SK-N-MC (cell line): ENCODE data around the gene ZNF394.
A peak's percentile ranks its signal among the peaks of the same experiment; 100 is the strongest.

ENCODE experiments used
- DNase-seq: peaks from one replicate; pipeline ENCODE4 v3.0.0-alpha.2; 2011; ENCODE audit warnings: low read depth, low spot score
- H3K27ac ChIP-seq: fragments of 200-600 bp; sonication (generic); 2 replicates; pipeline ENCODE4 v1.5.1; 2016; ENCODE audit warnings: mixed run types
- H3K36me3 ChIP-seq: fragments of 200-600 bp; sonication (generic); 2 replicates; pipeline ENCODE4 v1.6.1; 2017; ENCODE audit warnings: antibody characterized with exemption, low read length, mixed read lengths; ENCODE audit not compliant: insufficient read depth
- H3K4me3 ChIP-seq: fragments of 200-600 bp; sonication (generic); 2 replicates; pipeline ENCODE4 v1.5.1; 2016
- H3K9ac ChIP-seq: fragments of 200-600 bp; sonication (generic); 2 replicates; pipeline ENCODE4 v1.8.0; 2017; ENCODE audit warnings: mixed run types, mixed read lengths; ENCODE audit not compliant: insufficient read length
- H3K9me3 ChIP-seq: fragments of 200-600 bp; sonication (generic); 2 replicates; pipeline ENCODE4 v1.6.1; 2017; ENCODE audit warnings: low read depth, mild to moderate bottlenecking, antibody characterized with exemption, low read length, moderate library complexity, mixed read lengths
- EZH2 ChIP-seq: fragments of 200-600 bp; sonication (generic); IDR thresholded peaks from one replicate; pipeline ENCODE4 v1.6.1; 2017; ENCODE audit warnings: antibody characterized with exemption
- FOXP2 ChIP-seq: optimal IDR thresholded peaks from 2 replicates; pipeline ENCODE3; 2011; ENCODE audit warnings: mild to moderate bottlenecking, moderate library complexity; ENCODE audit not compliant: insufficient read depth; ENCODE audit errors: extremely low read length, control extremely low read depth
- POLR2AphosphoS5 ChIP-seq: IDR thresholded peaks from 2 replicates; pipeline ENCODE4 v1.6.1; 2012; ENCODE audit warnings: mild to moderate bottlenecking, low read depth, low read length, borderline replicate concordance

Gene ZNF394

DNA sequence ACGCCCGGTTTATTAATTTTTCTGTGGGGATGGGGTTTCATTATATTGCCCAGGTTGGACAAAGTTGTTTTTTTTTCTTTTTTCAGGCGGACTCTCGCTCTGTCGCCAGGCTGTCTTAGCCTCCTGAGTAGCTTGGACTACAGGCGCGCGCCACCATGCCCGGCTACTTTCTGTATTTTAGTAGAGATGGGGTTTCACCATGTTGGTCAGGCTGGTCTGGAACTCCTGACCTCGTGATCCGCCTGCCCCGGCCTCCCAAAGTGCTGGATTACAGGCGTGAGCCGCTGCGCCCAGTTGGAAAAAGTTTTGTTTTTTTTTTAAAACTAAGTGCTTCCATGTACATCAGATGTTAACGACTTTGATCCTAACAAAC, 542 bp upstream of the ZNF394 start:
- Histone ChIP-seq H3K27ac (no peak overlapping the region), H3K9me3 (no peaks in the 10 kb centered on the region), H3K36me3 (peaks cover 18% of the 10 kb centered on the region), H3K9ac (peak overlapping the region; percentile 82), H3K4me3 (peak overlapping the region; percentile 78)
- no peak for DNase-seq
- TF ChIP-seq EZH2 (no peak), POLR2AphosphoS5 (no peak), FOXP2 (no peak)

DNA sequence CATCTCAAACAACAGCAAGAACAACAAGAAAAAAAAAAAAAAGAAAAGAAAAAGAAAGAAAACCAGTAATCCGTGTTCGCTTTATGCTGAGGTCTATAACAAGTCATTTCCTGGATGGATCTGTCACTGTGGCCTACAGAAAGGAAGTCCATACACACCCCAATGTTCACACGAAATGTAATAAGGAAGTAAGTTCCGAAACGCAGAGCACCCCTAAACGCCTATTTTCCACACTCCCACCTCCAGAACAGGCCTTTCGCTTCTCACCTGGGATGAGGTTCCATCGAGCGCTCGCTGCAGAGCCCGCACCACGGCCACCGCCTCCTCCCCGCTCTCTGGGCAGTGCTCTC, 735 bp downstream of the ZNF394 start:
- peak overlapping the region; percentile 82 for H3K9ac ChIP-seq
- DNase-seq = no peak
- peaks cover 30% of the 10 kb centered on the region for H3K36me3 ChIP-seq
- peak overlapping the region; percentile 78 for H3K4me3 ChIP-seq
- no peak for TF ChIP-seq FOXP2
- TF ChIP-seq POLR2AphosphoS5 = no peak
- TF ChIP-seq EZH2 = no peak
- H3K27ac ChIP-seq = no peak overlapping the region
- no peaks in the 10 kb centered on the region for H3K9me3 ChIP-seq

DNA sequence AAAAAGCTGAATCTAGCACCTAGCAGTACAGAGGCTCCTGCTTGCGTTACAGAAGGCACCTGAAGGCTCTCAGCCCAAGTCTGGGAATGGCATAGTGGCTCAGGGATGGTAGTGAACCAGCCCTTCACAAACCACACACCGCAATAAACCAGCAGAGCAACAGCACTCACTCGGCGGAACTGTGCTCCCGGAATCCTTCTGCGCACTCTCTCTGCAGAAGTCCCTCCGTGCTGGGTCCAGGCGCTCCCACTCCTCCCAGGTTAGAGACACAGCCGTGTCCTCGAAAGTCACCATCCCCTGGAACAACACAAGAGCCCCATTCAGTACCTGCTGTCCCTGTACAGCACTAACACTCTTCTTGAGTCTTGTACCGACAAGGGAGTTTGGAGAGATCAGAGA, 1.5 kb downstream of the ZNF394 start:
- DNase-seq = no peak
- no peak overlapping the region for H3K27ac ChIP-seq
- H3K36me3 ChIP-seq = peaks cover 38% of the 10 kb centered on the region

DNA sequence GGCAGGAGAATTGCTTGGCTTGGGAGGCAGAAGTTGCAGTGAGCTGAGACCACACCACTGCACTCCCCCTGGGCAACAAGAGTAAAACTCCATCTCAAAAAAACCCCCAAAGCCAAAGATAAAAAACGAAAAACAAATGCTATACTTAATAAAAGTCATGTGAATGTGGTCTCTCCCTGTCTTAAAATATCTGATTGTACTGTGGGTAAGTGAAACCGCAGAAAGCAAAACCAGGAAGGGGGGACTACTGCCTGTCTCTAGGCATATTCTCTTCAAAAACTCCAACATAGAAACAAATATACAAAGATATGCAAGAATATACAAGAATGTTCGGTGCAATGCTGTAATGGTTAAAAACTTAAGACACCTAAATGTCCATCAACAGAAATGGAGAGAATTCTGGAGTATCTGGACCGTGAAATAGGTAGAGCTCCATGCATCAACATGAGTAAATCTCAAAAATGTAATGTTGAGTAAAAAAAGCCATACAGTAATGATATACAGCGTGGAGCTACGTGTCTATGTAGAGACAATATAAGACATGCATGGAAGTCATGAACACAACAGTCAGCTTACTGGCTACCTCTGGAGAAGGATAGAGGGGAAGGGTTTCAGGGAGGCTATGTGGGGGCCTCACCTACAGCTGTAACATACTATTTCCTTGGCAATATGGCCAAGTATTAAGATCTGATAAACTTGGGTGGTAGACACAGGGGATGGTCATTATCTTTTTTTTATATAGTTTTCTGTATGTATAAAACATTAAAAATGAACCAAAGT, 2.1 kb downstream of the ZNF394 start:
- DNase-seq = no peak
- TF ChIP-seq FOXP2 (no peak), EZH2 (no peak), POLR2AphosphoS5 (no peak)
- peaks cover 44% of the 10 kb centered on the region for H3K36me3 ChIP-seq
- H3K9ac ChIP-seq = peak overlapping the region; percentile 47
- no peak overlapping the region for H3K27ac ChIP-seq
- H3K4me3 ChIP-seq = peak overlapping the region; percentile 78
- peaks cover 9% of the 10 kb centered on the region for H3K9me3 ChIP-seq

More for the DNA sequence above, 1.5 kb downstream of the ZNF394 start:
- TF ChIP-seq FOXP2 (no peak), EZH2 (no peak), POLR2AphosphoS5 (no peak)
- H3K9me3 ChIP-seq = peaks cover 7% of the 10 kb centered on the region
- H3K9ac ChIP-seq = peak overlapping the region; percentile 47
- peak overlapping the region; percentile 78 for H3K4me3 ChIP-seq

DNA sequence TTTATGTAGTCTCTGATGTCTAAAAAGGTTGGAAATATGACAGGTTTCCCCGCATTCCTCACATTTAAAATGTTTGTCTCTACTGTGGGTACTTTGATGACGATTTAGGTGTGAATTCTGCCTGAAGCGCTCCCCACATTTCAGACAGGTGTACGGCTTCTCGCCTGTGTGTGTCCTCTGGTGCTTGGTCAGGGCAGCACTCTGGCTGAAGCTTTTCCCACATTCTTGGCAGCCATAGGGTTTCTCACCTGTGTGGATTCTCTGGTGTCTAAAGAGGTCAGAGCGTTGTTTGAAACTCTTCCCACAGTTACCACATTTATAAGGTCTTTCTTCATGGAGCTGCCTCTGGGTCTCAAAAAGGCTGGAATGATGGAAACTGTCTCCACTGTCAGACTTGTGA, 6.3 kb downstream of the ZNF394 start:
- no peak for TF ChIP-seq FOXP2
- TF ChIP-seq EZH2 = no peak
- no peak for TF ChIP-seq POLR2AphosphoS5
- no peak for DNase-seq
- H3K4me3 ChIP-seq = no peak overlapping the region

DNA sequence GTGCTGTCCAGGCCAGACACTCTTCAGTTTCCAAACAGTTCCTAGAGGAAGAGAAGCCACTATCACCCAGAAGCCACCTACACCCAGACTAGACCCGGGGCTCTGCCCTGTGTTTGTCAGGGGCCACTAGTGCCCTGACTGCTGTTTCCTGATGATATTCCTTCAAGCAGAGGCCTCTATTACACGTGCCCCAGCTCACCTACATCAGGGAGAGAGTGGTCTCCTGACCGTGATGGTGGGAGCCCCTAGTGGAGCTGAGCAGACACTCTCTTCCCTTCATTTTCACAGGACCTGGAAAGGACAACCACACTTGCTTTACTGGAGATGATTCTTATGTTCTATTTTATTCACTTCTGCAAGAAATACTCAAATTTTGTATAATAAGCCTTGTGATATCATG, 9.2 kb downstream of the ZNF394 start:
- Histone ChIP-seq H3K36me3 (peaks cover 31% of the 10 kb centered on the region), H3K9me3 (peaks cover 9% of the 10 kb centered on the region), H3K4me3 (no peak overlapping the region), H3K27ac (no peak overlapping the region), H3K9ac (no peak overlapping the region)
- no peak for DNase-seq
- no peak; the same call in 1 of the 2 replicates for TF ChIP-seq POLR2AphosphoS5
- TF ChIP-seq EZH2 = no peak
- TF ChIP-seq FOXP2 = no peak

More for the DNA sequence above, 6.3 kb downstream of the ZNF394 start:
- Histone ChIP-seq H3K27ac (no peak overlapping the region), H3K9ac (no peak overlapping the region), H3K9me3 (peaks cover 9% of the 10 kb centered on the region), H3K36me3 (peaks cover 48% of the 10 kb centered on the region)

DNA sequence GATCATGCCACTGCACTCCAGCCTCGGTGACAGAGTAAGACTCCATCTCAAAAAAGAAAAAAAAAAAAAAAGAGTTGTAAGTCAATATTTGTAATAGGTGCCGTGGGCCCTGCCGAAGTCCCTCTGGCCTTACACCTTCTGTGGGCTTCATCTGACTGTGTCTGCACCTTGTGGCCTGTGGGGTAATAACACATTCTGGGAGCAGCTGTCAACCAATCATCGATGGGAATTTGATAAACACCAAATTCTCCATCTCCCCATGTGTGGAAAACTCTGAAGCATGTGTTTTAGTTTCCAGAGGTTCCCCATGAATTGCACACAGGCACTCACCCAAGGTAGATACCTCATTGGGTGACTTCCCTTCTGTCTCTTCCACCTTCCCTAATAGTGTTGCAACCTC, 10.8 kb downstream of the ZNF394 start:
- H3K9ac ChIP-seq = no peak overlapping the region
- no peak for DNase-seq
- peaks cover 17% of the 10 kb centered on the region for H3K36me3 ChIP-seq
- no peak overlapping the region for H3K4me3 ChIP-seq
- H3K9me3 ChIP-seq = peaks cover 9% of the 10 kb centered on the region
- no peak overlapping the region for H3K27ac ChIP-seq
- TF ChIP-seq EZH2 (no peak), FOXP2 (no peak), POLR2AphosphoS5 (no peak)

DNA sequence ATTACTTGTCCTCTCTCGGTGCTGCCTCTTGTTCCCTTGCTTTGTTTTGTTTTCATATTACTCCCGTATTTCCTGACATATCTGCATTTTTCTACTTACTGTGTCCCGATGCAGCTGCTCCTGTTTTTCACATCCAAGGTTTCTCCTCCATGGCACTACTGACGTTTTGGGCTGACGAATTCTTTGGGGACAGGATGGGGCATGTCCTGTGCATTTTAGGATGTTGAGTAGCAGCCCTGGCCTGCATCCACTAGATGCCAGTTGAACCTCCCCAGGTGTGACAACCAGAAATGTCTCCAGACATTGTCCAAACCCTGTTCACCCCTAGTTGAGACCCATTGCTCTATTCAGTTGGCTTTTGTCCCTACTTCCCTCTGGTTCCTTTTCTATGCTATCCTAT, 15.0 kb downstream of the ZNF394 start:
- no peak overlapping the region for H3K27ac ChIP-seq
- H3K4me3 ChIP-seq = no peak overlapping the region
- no peak overlapping the region for H3K9ac ChIP-seq
- no peaks in the 10 kb centered on the region for H3K9me3 ChIP-seq
- TF ChIP-seq EZH2 (no peak), FOXP2 (no peak), POLR2AphosphoS5 (no peak)
- no peak for DNase-seq
- peaks cover 10% of the 10 kb centered on the region; the same call in 1 of the 2 replicates for H3K36me3 ChIP-seq
